Keratinocyte (primary cell): ENCODE measurements around the gene MIA3. TPM values are rescaled to one million over a fixed set of nuclear protein-coding genes. Genes with fewer than 3 reads are reported as not detected.

Source experiments
- DNase-seq: peaks from one replicate; pipeline ENCODE4 v3.0.0-alpha.2; 2011; ENCODE audit warnings: low read depth, missing footprints, low spot score
- FAIRE-seq: peaks from 2 replicates; lab custom pipeline; 2011; peaks lifted over from hg19 to GRCh38; lab: Jason Lieb, UNC
- H2AFZ ChIP-seq: 2 replicates; pipeline ENCODE4 v1.6.0; 2012; ENCODE audit warnings: low read length, control low read depth, inconsistent platforms; ENCODE audit not compliant: control insufficient read depth
- H3K27ac ChIP-seq: 2 replicates; pipeline ENCODE4 v1.5.1; 2011; ENCODE audit warnings: low read length; ENCODE audit not compliant: control insufficient read depth, insufficient read depth
- H3K27me3 ChIP-seq: 3 replicates; pipeline ENCODE4 v1.6.0; 2011; ENCODE audit warnings: low read length; ENCODE audit not compliant: control insufficient read depth, insufficient read depth; ENCODE audit errors: extremely low read depth
- H3K36me3 ChIP-seq, 2 experiments: 2 replicates in 1 of 2; 3 replicates in 1 of 2; pipeline ENCODE4 v1.5.1; 2011; ENCODE audit warnings: low read length in 2 of 2, mild to moderate bottlenecking in 1 of 2; ENCODE audit not compliant: control insufficient read depth in 2 of 2, insufficient read depth in 2 of 2; ENCODE audit errors: extremely low read depth in 1 of 2
- H3K4me1 ChIP-seq: 3 replicates; pipeline ENCODE4 v1.5.1; 2011; ENCODE audit warnings: low read length; ENCODE audit not compliant: control insufficient read depth, insufficient read depth; ENCODE audit errors: extremely low read depth
- H3K4me2 ChIP-seq: 3 replicates; pipeline ENCODE4 v1.6.0; 2011; ENCODE audit warnings: low read depth, low read length; ENCODE audit not compliant: control insufficient read depth, insufficient read depth; ENCODE audit errors: extremely low read depth
- H3K4me3 ChIP-seq, 3 experiments: fragments of 200-600 bp in 1 of 3; sonication (generic) in 1 of 3; 2 replicates in 2 of 3; 3 replicates in 1 of 3; pipeline ENCODE4 v1.5.1; 2011 to 2016; ENCODE audit warnings: low read length in 3 of 3, mild to moderate bottlenecking in 3 of 3, control low read depth in 2 of 3, inconsistent platforms in 1 of 3, low read depth in 1 of 3, mixed read lengths in 1 of 3, mixed run types in 1 of 3, moderate library complexity in 1 of 3; ENCODE audit not compliant: control insufficient read depth in 2 of 3, insufficient read depth in 2 of 3; ENCODE audit errors: extremely low read depth in 1 of 3
- H3K79me2 ChIP-seq: 2 replicates; pipeline ENCODE4 v1.6.0; 2012; ENCODE audit warnings: low read length; ENCODE audit not compliant: control insufficient read depth, insufficient read depth
- H3K9ac ChIP-seq: 3 replicates; pipeline ENCODE4 v1.6.0; 2011; ENCODE audit warnings: low read length; ENCODE audit not compliant: control insufficient read depth, insufficient read depth; ENCODE audit errors: extremely low read depth
- H3K9me1 ChIP-seq: 3 replicates; pipeline ENCODE4 v1.6.0; 2011; ENCODE audit warnings: low read length; ENCODE audit not compliant: control insufficient read depth, insufficient read depth; ENCODE audit errors: extremely low read depth
- H3K9me3 ChIP-seq: 2 replicates; pipeline ENCODE4 v1.5.1; 2012; ENCODE audit warnings: low read depth, low read length; ENCODE audit not compliant: control insufficient read depth
- H4K20me1 ChIP-seq: 3 replicates; pipeline ENCODE4 v1.6.0; 2011; ENCODE audit warnings: low read length; ENCODE audit not compliant: control insufficient read depth, insufficient read depth; ENCODE audit errors: extremely low read depth
- EZH2 ChIP-seq: IDR thresholded peaks from one replicate; pipeline ENCODE4 v1.6.1; 2012; ENCODE audit warnings: inconsistent platforms, mild to moderate bottlenecking, low read length, moderate library complexity
- dilution Hi-C: fragments of 300-500 bp; cut with MboI; formaldehyde crosslinking; loops from one replicate; pipeline ENCODE4 v1.7.0; 2020; ENCODE audit warnings: low sequenced_read_pairs; ENCODE audit not compliant: extremely low pct_ligation_motif_present
- polyA plus RNA-seq, 5 experiments: library from polyadenylated mRNA; depleted of rRNA in 3 of 5; stranded (reverse) in 3 of 5; stranded (forward) in 1 of 5; unstranded in 1 of 5; fragments of >200 nt; gene quantifications; 1 replicate in 1 of 5; 2 replicates in 3 of 5; 3 replicates in 1 of 5; pipeline versions ENCODE4 v1.2.1 to v1.2.3, GENCODE V29; 2011 to 2012; ENCODE audit warnings: missing spikeins in 2 of 5, low read depth in 1 of 5, low replicate concordance in 1 of 5
- TF ChIP-seq, protein P1 (sequence below), 3 experiments: IDR thresholded peaks in 1 of 3; conservative IDR thresholded peaks in 1 of 3; optimal IDR thresholded peaks in 1 of 3; 2 replicates in 2 of 3; 3 replicates in 1 of 3; pipeline versions ENCODE3 to v1.5.1; 2011; ENCODE audit warnings: low read length in 3 of 3, mild to moderate bottlenecking in 3 of 3, moderate library complexity in 2 of 3, control low read depth in 1 of 3, inconsistent platforms in 1 of 3; ENCODE audit not compliant: insufficient read depth in 2 of 3; ENCODE audit errors: extremely low read depth in 1 of 3

MIA3 gene
- polyA plus RNA-seq, 1 donor (not counting 4 experiments of a cell fraction or from before 2014, with no cell fraction given), result 29.4 TPM

DNA sequence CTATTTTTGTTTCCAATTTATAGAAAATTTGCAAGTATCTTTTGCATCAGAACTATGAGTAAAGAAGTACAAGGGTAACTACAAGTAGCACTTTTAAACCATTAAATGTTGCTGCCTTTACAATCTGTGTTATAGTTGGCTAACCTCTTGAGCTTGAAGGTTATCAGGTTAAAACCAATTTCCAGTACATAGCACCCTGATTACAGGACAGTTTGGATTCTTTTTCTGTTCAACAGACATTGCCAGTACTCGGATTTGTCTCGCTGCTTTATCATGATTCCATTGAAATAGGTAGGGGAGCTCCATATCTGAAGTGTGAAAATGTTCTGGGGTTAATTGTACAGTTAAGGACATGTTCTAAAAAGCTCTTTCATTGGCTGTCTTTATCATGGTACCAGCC, 40.0 kb downstream of the MIA3 start:
- Histone ChIP-seq H2AFZ (no peak overlapping the region), H3K9ac (no peak overlapping the region), H3K4me1 (no peaks in the 10 kb centered on the region), H3K27me3 (no peaks in the 10 kb centered on the region), H3K9me3 (no peaks in the 10 kb centered on the region), H3K79me2 (no peaks in the 10 kb centered on the region), H3K27ac (no peak overlapping the region), H3K9me1 (no peaks in the 10 kb centered on the region), H4K20me1 (no peaks in the 10 kb centered on the region), H3K4me2 (no peak overlapping the region), H3K4me3 (no peak overlapping the region), H3K36me3 (peaks cover 2 to 18% of the 10 kb centered on the region in 2 experiments)
- no peak for TF ChIP-seq EZH2
- TF ChIP-seq, protein P1, sequence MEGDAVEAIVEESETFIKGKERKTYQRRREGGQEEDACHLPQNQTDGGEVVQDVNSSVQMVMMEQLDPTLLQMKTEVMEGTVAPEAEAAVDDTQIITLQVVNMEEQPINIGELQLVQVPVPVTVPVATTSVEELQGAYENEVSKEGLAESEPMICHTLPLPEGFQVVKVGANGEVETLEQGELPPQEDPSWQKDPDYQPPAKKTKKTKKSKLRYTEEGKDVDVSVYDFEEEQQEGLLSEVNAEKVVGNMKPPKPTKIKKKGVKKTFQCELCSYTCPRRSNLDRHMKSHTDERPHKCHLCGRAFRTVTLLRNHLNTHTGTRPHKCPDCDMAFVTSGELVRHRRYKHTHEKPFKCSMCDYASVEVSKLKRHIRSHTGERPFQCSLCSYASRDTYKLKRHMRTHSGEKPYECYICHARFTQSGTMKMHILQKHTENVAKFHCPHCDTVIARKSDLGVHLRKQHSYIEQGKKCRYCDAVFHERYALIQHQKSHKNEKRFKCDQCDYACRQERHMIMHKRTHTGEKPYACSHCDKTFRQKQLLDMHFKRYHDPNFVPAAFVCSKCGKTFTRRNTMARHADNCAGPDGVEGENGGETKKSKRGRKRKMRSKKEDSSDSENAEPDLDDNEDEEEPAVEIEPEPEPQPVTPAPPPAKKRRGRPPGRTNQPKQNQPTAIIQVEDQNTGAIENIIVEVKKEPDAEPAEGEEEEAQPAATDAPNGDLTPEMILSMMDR (optimal IDR thresholded peaks at IDR 0.05 in 1 of 3, IDR thresholded peaks at IDR 0.05 in 1 of 3, conservative IDR thresholded peaks at IDR 0.05 in 1 of 3; ENCODE audit: extremely low read depth in 1 of 3, insufficient read depth in 2 of 3, low read length in 3 of 3), result no peak
- FAIRE-seq (no peak), DNase-seq (no peak)
- dilution Hi-C loops, result no loop called here

DNA sequence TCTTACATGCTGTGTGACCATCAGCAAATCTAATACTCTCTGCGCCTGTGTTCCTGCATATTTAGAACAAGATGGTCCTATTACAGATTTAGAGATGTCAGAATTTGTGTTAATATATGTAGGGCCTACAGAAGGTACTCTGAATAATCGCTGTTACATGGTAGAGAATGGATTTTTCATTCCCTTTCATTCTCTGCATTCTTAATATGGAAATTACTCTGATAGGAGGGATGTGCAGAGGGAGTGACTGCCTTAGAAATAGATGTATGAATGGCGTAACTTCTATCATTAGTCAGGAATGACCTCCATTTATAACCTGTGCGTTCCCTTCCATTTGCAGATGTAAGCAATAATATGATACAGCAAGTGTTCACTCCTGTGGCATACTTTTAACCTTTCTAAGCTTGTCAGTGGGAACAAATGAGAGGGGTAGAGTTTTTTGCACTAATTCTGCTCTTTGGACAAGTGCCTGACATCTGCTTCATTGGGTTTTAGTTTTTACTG, 45.6 kb downstream of the MIA3 start:
- H3K4me1 ChIP-seq, result no peaks in the 10 kb centered on the region
- peaks cover 16 to 20% of the 10 kb centered on the region in 2 experiments for H3K36me3 ChIP-seq
- dilution Hi-C loops, result no loop called here
- no peak overlapping the region for H3K4me2 ChIP-seq
- no peak for FAIRE-seq
- no peaks in the 10 kb centered on the region for H3K27me3 ChIP-seq
- TF ChIP-seq, protein P1 (optimal IDR thresholded peaks at IDR 0.05 in 1 of 3, IDR thresholded peaks at IDR 0.05 in 1 of 3, conservative IDR thresholded peaks at IDR 0.05 in 1 of 3; ENCODE audit: extremely low read depth in 1 of 3, insufficient read depth in 2 of 3, low read length in 3 of 3), result no peak
- TF ChIP-seq EZH2, result no peak
- H2AFZ ChIP-seq, result no peak overlapping the region
- H3K9me1 ChIP-seq, result no peaks in the 10 kb centered on the region
- DNase-seq, result no peak
- H3K27ac ChIP-seq, result no peak overlapping the region
- H3K9ac ChIP-seq, result no peak overlapping the region
- no peaks in the 10 kb centered on the region for H4K20me1 ChIP-seq
- H3K79me2 ChIP-seq, result no peaks in the 10 kb centered on the region
- H3K4me3 ChIP-seq, result no peak overlapping the region
- H3K9me3 ChIP-seq, result no peaks in the 10 kb centered on the region
